Trophoblast cell (in vitro differentiated cells and primary cell): ENCODE measurements around the gene CDKAL1.

ENCODE experiments used
- DNase-seq, 2 donors: peaks; one replicate each; pipeline ENCODE4 v3.0.0-alpha.2; 2016
- H2AFZ ChIP-seq: 2 replicates; pipeline ENCODE4 v1.6.1; 2013; ENCODE audit warnings: low read length, moderate library complexity, mild to moderate bottlenecking; ENCODE audit not compliant: insufficient read depth, poor library complexity
- H2AK5ac ChIP-seq: 2 replicates; pipeline ENCODE4 v1.6.1; 2013; ENCODE audit warnings: mild to moderate bottlenecking, low read length
- H2BK120ac ChIP-seq: 2 replicates; pipeline ENCODE4 v1.6.1; 2013; ENCODE audit warnings: low read length, mild to moderate bottlenecking, moderate library complexity; ENCODE audit not compliant: insufficient read depth, poor library complexity
- H2BK12ac ChIP-seq: 2 replicates; pipeline ENCODE4 v1.6.1; 2013; ENCODE audit warnings: mild to moderate bottlenecking, low read length, moderate library complexity
- H2BK5ac ChIP-seq: 2 replicates; pipeline ENCODE4 v1.6.1; 2013; ENCODE audit warnings: low read length, low read depth, moderate library complexity, mild to moderate bottlenecking; ENCODE audit not compliant: poor library complexity
- H3K14ac ChIP-seq: 2 replicates; pipeline ENCODE4 v1.6.1; 2013; ENCODE audit warnings: mild to moderate bottlenecking, low read length
- H3K18ac ChIP-seq: 2 replicates; pipeline ENCODE4 v1.6.1; 2013; ENCODE audit warnings: mild to moderate bottlenecking, low read length
- H3K23ac ChIP-seq: 2 replicates; pipeline ENCODE4 v1.6.1; 2013; ENCODE audit warnings: low read length
- H3K27ac ChIP-seq: 2 replicates; pipeline ENCODE4 v1.5.1; 2013; ENCODE audit warnings: low read depth, mild to moderate bottlenecking, inconsistent platforms, low read length, moderate library complexity
- H3K27me3 ChIP-seq: 2 replicates; pipeline ENCODE4 v1.6.1; 2013; ENCODE audit warnings: inconsistent platforms, mild to moderate bottlenecking, low read length, moderate library complexity; ENCODE audit not compliant: insufficient read depth
- H3K36me3 ChIP-seq, 2 experiments: 1 replicate in 1 of 2; 2 replicates in 1 of 2; pipeline ENCODE4 v1.6.1; 2013; ENCODE audit warnings: low read length in 2 of 2, mild to moderate bottlenecking in 2 of 2, moderate library complexity in 1 of 2; ENCODE audit not compliant: insufficient read depth in 2 of 2, control insufficient read depth in 1 of 2
- H3K4ac ChIP-seq: 2 replicates; pipeline ENCODE4 v1.6.1; 2013; ENCODE audit warnings: low read depth, mild to moderate bottlenecking, low read length, moderate library complexity
- H3K4me1 ChIP-seq, 2 experiments: 1 replicate in 1 of 2; 2 replicates in 1 of 2; pipeline ENCODE4 v1.6.1; 2013; ENCODE audit warnings: low read length in 2 of 2, mild to moderate bottlenecking in 2 of 2, moderate library complexity in 1 of 2; ENCODE audit not compliant: insufficient read depth in 2 of 2, control insufficient read depth in 1 of 2
- H3K4me2 ChIP-seq: 2 replicates; pipeline ENCODE4 v1.6.1; 2013; ENCODE audit warnings: inconsistent platforms, mild to moderate bottlenecking, low read length, moderate library complexity
- H3K4me3 ChIP-seq: 2 replicates; pipeline ENCODE4 v1.5.1; 2013; ENCODE audit warnings: mild to moderate bottlenecking, low read depth, low read length, inconsistent platforms
- H3K79me1 ChIP-seq: one replicate; pipeline ENCODE4 v1.6.1; 2013; ENCODE audit warnings: low read length
- H3K79me2 ChIP-seq: 2 replicates; pipeline ENCODE4 v1.6.1; 2013; ENCODE audit warnings: low read length, mild to moderate bottlenecking; ENCODE audit not compliant: control insufficient read depth, insufficient read depth, poor library complexity
- H3K9ac ChIP-seq: 2 replicates; pipeline ENCODE4 v1.6.1; 2013; ENCODE audit warnings: mild to moderate bottlenecking, low read length
- H3K9me3 ChIP-seq: 2 replicates; pipeline ENCODE4 v1.6.1; 2013; ENCODE audit warnings: low read depth, mild to moderate bottlenecking, control low read depth, inconsistent platforms, low read length; ENCODE audit not compliant: insufficient read depth
- H4K12ac ChIP-seq: 2 replicates; pipeline ENCODE4 v1.6.1; 2013; ENCODE audit warnings: low read depth, mild to moderate bottlenecking, low read length, moderate library complexity
- H4K8ac ChIP-seq: 2 replicates; pipeline ENCODE4 v1.6.1; 2013; ENCODE audit warnings: low read depth, mild to moderate bottlenecking, low read length, moderate library complexity
- H4K91ac ChIP-seq: one replicate; pipeline ENCODE4 v1.6.1; 2013; ENCODE audit warnings: low read depth, mild to moderate bottlenecking, low read length, moderate library complexity
- WGBS: extraction: QIAGEN DNeasy Blood & Tissue Kit; methylation state at CpG from one replicate; pipeline ENCODE4 v1.1.7; 2013; ENCODE audit warnings: missing lambda C conversion rate; ENCODE audit not compliant: insufficient read length, insufficient coverage; ENCODE audit errors: extremely low coverage; 5-methylcytosine and 5-hydroxymethylcytosine counted together

The CDKAL1 gene

GRCh38 chr6:21138336-21139069 lies 604.2 kb downstream of the CDKAL1 start:
- Histone ChIP-seq H3K4ac (no peak overlapping the region), H3K4me1 (no peaks in the 10 kb centered on the region), H3K79me2 (no peaks in the 10 kb centered on the region), H3K9ac (no peak overlapping the region), H4K12ac (no peak overlapping the region), H3K9me3 (no peaks in the 10 kb centered on the region), H3K79me1 (no peaks in the 10 kb centered on the region), H3K27me3 (no peaks in the 10 kb centered on the region), H2AFZ (no peak overlapping the region), H2BK5ac (no peak overlapping the region), H2BK12ac (no peak overlapping the region), H3K27ac (no peak overlapping the region), H3K14ac (no peak overlapping the region), H2AK5ac (no peak overlapping the region), H3K23ac (no peak overlapping the region), H4K8ac (no peak overlapping the region), H4K91ac (no peak overlapping the region), H3K4me3 (no peak overlapping the region), H2BK120ac (no peak overlapping the region), H3K4me2 (no peak overlapping the region), H3K36me3 (no peaks in the 10 kb centered on the region), H3K18ac (no peak overlapping the region)
- DNase-seq, result no peak
- WGBS, result no CpG with 5 or more reads among the region's 8 CpGs

- no peak overlapping the region for H3K4ac ChIP-seq
- no peak for DNase-seq
- H4K8ac ChIP-seq, result no peak overlapping the region
- H2BK5ac ChIP-seq, result no peak overlapping the region
- no peak overlapping the region for H4K12ac ChIP-seq
- no peak overlapping the region for H2AFZ ChIP-seq
- no peak overlapping the region for H3K4me2 ChIP-seq
- no peak overlapping the region for H3K14ac ChIP-seq
- H3K4me1 ChIP-seq, result no peaks in the 10 kb centered on the region
- H3K9ac ChIP-seq, result no peak overlapping the region
- no peak overlapping the region for H3K18ac ChIP-seq
- no peaks in the 10 kb centered on the region for H3K36me3 ChIP-seq
- H2BK120ac ChIP-seq, result no peak overlapping the region
- no peak overlapping the region for H3K27ac ChIP-seq
- no peaks in the 10 kb centered on the region for H3K27me3 ChIP-seq
- no peaks in the 10 kb centered on the region for H3K9me3 ChIP-seq
- H2AK5ac ChIP-seq, result no peak overlapping the region
- H3K4me3 ChIP-seq, result no peak overlapping the region
- no CpG with 5 or more reads among the region's 6 CpGs for whole genome bisulfite sequencing
- no peak overlapping the region for H2BK12ac ChIP-seq
- no peak overlapping the region for H3K23ac ChIP-seq
- H4K91ac ChIP-seq, result no peak overlapping the region
- H3K79me1 ChIP-seq, result no peaks in the 10 kb centered on the region
- no peaks in the 10 kb centered on the region for H3K79me2 ChIP-seq
Observed at GRCh38 chr6:21140966-21141365, 606.7 kb downstream of the CDKAL1 start.

GRCh38 chr6:21141616-21142303 lies 607.5 kb downstream of the CDKAL1 start:
- Histone ChIP-seq H3K4ac (no peak overlapping the region), H2BK5ac (no peak overlapping the region), H3K9ac (no peak overlapping the region), H2AK5ac (no peak overlapping the region), H3K14ac (no peak overlapping the region), H3K79me1 (no peaks in the 10 kb centered on the region), H2BK120ac (no peak overlapping the region), H3K4me1 (no peaks in the 10 kb centered on the region), H4K91ac (no peak overlapping the region), H2AFZ (no peak overlapping the region), H3K36me3 (no peaks in the 10 kb centered on the region), H2BK12ac (no peak overlapping the region), H4K8ac (no peak overlapping the region), H3K23ac (no peak overlapping the region), H3K27ac (no peak overlapping the region), H3K9me3 (no peaks in the 10 kb centered on the region), H3K79me2 (no peaks in the 10 kb centered on the region), H3K4me2 (no peak overlapping the region), H3K27me3 (no peaks in the 10 kb centered on the region), H3K18ac (no peak overlapping the region), H3K4me3 (no peak overlapping the region), H4K12ac (no peak overlapping the region)
- no peak for DNase-seq
- WGBS, result no CpG with 5 or more reads among the region's 1 CpG

- H3K79me2 ChIP-seq, result no peaks in the 10 kb centered on the region
- no peak overlapping the region for H2AK5ac ChIP-seq
- no CpG with 5 or more reads among the region's 3 CpGs for WGBS
- no peak overlapping the region for H3K14ac ChIP-seq
- H3K4me3 ChIP-seq, result no peak overlapping the region
- no peak overlapping the region for H2AFZ ChIP-seq
- no peak overlapping the region for H4K8ac ChIP-seq
- no peaks in the 10 kb centered on the region for H3K36me3 ChIP-seq
- no peak overlapping the region for H3K4ac ChIP-seq
- H3K27ac ChIP-seq, result no peak overlapping the region
- no peak overlapping the region for H3K4me2 ChIP-seq
- no peaks in the 10 kb centered on the region for H3K79me1 ChIP-seq
- H3K23ac ChIP-seq, result no peak overlapping the region
- no peak for DNase-seq
- H2BK5ac ChIP-seq, result no peak overlapping the region
- no peaks in the 10 kb centered on the region for H3K9me3 ChIP-seq
- no peak overlapping the region for H4K91ac ChIP-seq
- H3K27me3 ChIP-seq, result no peaks in the 10 kb centered on the region
- no peak overlapping the region for H2BK120ac ChIP-seq
- H3K4me1 ChIP-seq, result no peaks in the 10 kb centered on the region
- no peak overlapping the region for H4K12ac ChIP-seq
- no peak overlapping the region for H2BK12ac ChIP-seq
- H3K18ac ChIP-seq, result no peak overlapping the region
- H3K9ac ChIP-seq, result no peak overlapping the region
Observed at GRCh38 chr6:21142741-21143140, 608.5 kb downstream of the CDKAL1 start.
